ENCODE data around the gene CFTR. TPM values are rescaled to one million over a fixed set of nuclear protein-coding genes. Genes with fewer than 3 reads are reported as not detected.

Gene CFTR
- not detected in 2 replicates for total RNA-seq (2011; cell fraction: chromatin; rRNA removed; ENCODE audit: low replicate concordance)
- total RNA-seq (2011; cell fraction: nucleolus; rRNA removed) = not detected in 2 replicates
- not detected in 2 replicates for total RNA-seq (2011; cell fraction: nucleoplasm; rRNA removed)
- total RNA-seq (2014; rRNA removed) (not detected in 2 replicates), total RNA-seq (2014; rRNA removed; fragmentation: Illumina TruSeq; extraction: Trizol) (not detected in 2 replicates), total RNA-seq (2015; rRNA removed; fragmentation: Illumina TruSeq; extraction: Trizol) (not detected in 2 replicates), total RNA-seq (2021) (0.07 and 0.20 TPM in 2 replicates), polyA plus RNA-seq (2011; rRNA removed) (0.01 TPM in 1 of 2 replicates, not detected in the other), polyA plus RNA-seq (2014; fragmentation: Illumina TruSeq; extraction: Trizol) (not detected in 2 replicates), polyA plus RNA-seq (2014; fragmentation: Nextera tagmentation; extraction: Ambion mirVana) (not detected), polyA plus RNA-seq (2014; rRNA removed) (not detected in 2 replicates), polyA minus RNA-seq (2011; rRNA and poly(A)+ RNA removed) (not detected in 2 replicates), Bru-seq, nascent RNA (percentile 2 among the genes with signal in this experiment), BruChase-seq, experiment 1, labeled RNA remaining after a 2-hour chase (percentile 1 among the genes with signal in this experiment), BruChase-seq, experiment 2, labeled RNA remaining after a 6-hour chase (percentile 1 among the genes with signal in this experiment)
- not detected in 2 replicates for polyA plus RNA-seq (2011; cell fraction: cytosol; rRNA removed)
- polyA plus RNA-seq (2011; cell fraction: nucleus; rRNA removed) = not detected in 2 replicates
- polyA plus RNA-seq (2012) = 0.24 TPM in 1 of 2 replicates, not detected in the other
- not detected in 2 replicates for polyA minus RNA-seq (2011; cell fraction: cytosol; rRNA and poly(A)+ RNA removed)
- polyA minus RNA-seq (2011; cell fraction: nucleus; rRNA and poly(A)+ RNA removed) = not detected in 2 replicates
- long read RNA-seq, experiment 1 = 0 reads
- long read RNA-seq, experiment 2 = 0 reads
- long read RNA-seq, experiment 3 = 0 reads

DNA sequence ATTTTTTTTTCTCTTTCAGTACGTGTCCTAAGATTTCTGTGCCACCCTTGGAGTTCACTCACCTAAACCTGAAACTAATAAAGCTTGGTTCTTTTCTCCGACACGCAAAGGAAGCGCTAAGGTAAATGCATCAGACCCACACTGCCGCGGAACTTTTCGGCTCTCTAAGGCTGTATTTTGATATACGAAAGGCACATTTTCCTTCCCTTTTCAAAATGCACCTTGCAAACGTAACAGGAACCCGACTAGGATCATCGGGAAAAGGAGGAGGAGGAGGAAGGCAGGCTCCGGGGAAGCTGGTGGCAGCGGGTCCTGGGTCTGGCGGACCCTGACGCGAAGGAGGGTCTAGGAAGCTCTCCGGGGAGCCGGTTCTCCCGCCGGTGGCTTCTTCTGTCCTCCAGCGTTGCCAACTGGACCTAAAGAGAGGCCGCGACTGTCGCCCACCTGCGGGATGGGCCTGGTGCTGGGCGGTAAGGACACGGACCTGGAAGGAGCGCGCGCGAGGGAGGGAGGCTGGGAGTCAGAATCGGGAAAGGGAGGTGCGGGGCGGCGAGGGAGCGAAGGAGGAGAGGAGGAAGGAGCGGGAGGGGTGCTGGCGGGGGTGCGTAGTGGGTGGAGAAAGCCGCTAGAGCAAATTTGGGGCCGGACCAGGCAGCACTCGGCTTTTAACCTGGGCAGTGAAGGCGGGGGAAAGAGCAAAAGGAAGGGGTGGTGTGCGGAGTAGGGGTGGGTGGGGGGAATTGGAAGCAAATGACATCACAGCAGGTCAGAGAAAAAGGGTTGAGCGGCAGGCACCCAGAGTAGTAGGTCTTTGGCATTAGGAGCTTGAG lies at the start of gene CFTR:
Gene CFTR, plus strand, starts transcription at position 801 of the 830 bp plus-strand sequence. CDS start 70 bp downstream, outside the sequence.
- Histone ChIP-seq H3K9ac (ENCODE audit: insufficient read depth in 1 of 2, low read depth in 2 of 2, low read length in 2 of 2) (no peak within 1 kb of the TSS), H3K9me1 (ENCODE audit: control insufficient read depth, insufficient read depth, low read length) (no peaks in the 10 kb centered on the region), H3K36me3 (ENCODE audit: control insufficient read depth, insufficient read depth, low read length) (no peaks in the 10 kb centered on the region), H3K4me2 (ENCODE audit: insufficient read depth, low read length) (no peak within 1 kb of the TSS), H3K4me1 (replicated peaks in 1 of 2; ENCODE audit: control insufficient read depth in 2 of 2, insufficient read depth in 2 of 2, low read length in 2 of 2) (no peaks in the 10 kb centered on the region), H3K79me2 (ENCODE audit: control insufficient read depth, insufficient read depth, low read length) (no peaks in the 10 kb centered on the region), H3K9me3 (replicated peaks; ENCODE audit: control insufficient read depth, insufficient read depth, low read depth, low read length) (no peaks in the 10 kb centered on the region), H4K20me1 (replicated peaks; ENCODE audit: control insufficient read depth, insufficient read depth, low read length) (no peaks in the 10 kb centered on the region), H3K27ac (ENCODE audit: extremely low read depth, low read depth, low read length) (no peak within 1 kb of the TSS), H3K27me3 (ENCODE audit: control insufficient read depth in 2 of 2, insufficient read depth in 2 of 2, low read length in 2 of 2) (peaks cover 11 to 12% of the 10 kb centered on the region in 2 experiments; a peak in 2 of 5 replicates), H3K4me3 (no peak within 1 kb of the TSS), H2AFZ (ENCODE audit: low read depth, low read length) (no peak within 1 kb of the TSS)
- DNase-seq (ENCODE audit: extremely low read depth in 1 of 4, low spot score in 3 of 4) (no peak), ATAC-seq (no peak), FAIRE-seq (no peak)
- CTCF ChIA-PET (ENCODE audit: low intra/inter-chr PET ratio) = no interaction called here
- WGBS (ENCODE audit: insufficient coverage, low coverage, missing lambda C conversion rate) = 3% methylated on average over 29 of the region's 45 CpGs
- POLR2A ChIA-PET = no interaction called here
- in situ Hi-C loops (cut with MboI) (no loop called here), intact Hi-C loops (cut with micrococcal nuclease) (no loop called here)
- BruUV-seq (replicated peaks) = no TSS peak
- TF ChIP-seq, protein P1, sequence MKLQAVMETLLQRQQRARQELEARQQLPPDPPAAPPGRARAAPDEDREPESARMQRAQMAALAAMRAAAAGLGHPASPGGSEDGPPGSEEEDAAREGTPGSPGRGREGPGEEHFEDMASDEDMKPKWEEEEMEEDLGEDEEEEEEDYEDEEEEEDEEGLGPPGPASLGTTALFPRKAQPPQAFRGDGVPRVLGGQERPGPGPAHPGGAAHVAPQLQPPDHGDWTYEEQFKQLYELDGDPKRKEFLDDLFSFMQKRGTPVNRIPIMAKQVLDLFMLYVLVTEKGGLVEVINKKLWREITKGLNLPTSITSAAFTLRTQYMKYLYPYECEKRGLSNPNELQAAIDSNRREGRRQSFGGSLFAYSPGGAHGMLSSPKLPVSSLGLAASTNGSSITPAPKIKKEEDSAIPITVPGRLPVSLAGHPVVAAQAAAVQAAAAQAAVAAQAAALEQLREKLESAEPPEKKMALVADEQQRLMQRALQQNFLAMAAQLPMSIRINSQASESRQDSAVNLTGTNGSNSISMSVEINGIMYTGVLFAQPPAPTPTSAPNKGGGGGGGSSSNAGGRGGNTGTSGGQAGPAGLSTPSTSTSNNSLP (IDR thresholded peaks at IDR 0.05; ENCODE audit: borderline replicate concordance, low read depth, low read length) = no peak
- TF ChIP-seq BMI1 (IDR thresholded peaks at IDR 0.05; ENCODE audit: low read length) = no peak
